ENCODE measurements around the gene AMZ2. TPM values are rescaled to one million over a fixed set of nuclear protein-coding genes. Genes with fewer than 3 reads are reported as not detected.
"Not testable (repeated sequence)": the region's sequence is repeated elsewhere in the genome, so short reads cannot be mapped to it uniquely, and the experiment has no call there.

The AMZ2 gene, protein sequence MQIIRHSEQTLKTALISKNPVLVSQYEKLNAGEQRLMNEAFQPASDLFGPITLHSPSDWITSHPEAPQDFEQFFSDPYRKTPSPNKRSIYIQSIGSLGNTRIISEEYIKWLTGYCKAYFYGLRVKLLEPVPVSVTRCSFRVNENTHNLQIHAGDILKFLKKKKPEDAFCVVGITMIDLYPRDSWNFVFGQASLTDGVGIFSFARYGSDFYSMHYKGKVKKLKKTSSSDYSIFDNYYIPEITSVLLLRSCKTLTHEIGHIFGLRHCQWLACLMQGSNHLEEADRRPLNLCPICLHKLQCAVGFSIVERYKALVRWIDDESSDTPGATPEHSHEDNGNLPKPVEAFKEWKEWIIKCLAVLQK
- 72.6 and 79.7 TPM in 2 replicates for total RNA-seq (2014; rRNA removed; shearing (Covaris generic))

DNA sequence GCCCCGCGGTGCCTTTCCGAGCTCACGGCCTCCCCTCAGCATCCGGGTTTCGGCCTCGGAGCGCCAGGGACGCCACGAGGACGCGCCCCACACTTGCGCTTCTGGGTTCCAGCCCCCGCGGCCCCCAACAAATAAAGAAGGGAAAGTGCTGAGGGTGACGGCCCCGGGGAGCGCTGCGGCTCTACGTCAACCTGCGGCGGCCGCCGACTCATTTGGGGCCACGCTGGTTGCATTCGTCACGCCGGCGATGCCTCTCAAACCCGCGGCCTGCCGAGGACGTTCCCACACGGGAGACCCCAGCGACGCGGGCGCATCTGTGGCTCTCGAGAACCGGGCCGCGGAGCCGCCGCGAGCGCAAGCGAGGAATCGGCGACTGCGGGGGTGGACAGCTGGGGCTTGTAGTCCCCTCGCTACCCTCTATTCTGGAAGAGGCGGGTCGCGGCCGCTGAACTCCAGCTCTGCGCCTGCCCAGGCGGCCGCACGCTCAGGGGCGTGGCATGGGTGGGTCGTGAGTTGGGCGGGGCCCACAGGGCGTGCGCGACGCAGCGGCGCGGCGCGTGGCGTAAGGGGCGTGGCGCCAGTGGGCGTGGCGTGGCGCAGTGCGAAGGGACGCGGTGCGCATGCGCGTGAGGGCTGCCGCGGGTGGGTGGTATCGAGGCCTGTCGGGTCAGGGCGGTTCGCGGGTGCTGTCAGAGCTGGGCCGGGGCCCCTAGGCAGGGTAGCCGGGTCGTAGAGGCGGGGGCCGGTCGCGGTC lies at the start of gene AMZ2:
Gene AMZ2, plus strand, starts transcription at position 599 of the 754 bp plus-strand sequence. CDS start 2,145 bp downstream, outside the sequence.
- peak; percentile 97 for DNase-seq (ENCODE audit: low read depth)

DNA sequence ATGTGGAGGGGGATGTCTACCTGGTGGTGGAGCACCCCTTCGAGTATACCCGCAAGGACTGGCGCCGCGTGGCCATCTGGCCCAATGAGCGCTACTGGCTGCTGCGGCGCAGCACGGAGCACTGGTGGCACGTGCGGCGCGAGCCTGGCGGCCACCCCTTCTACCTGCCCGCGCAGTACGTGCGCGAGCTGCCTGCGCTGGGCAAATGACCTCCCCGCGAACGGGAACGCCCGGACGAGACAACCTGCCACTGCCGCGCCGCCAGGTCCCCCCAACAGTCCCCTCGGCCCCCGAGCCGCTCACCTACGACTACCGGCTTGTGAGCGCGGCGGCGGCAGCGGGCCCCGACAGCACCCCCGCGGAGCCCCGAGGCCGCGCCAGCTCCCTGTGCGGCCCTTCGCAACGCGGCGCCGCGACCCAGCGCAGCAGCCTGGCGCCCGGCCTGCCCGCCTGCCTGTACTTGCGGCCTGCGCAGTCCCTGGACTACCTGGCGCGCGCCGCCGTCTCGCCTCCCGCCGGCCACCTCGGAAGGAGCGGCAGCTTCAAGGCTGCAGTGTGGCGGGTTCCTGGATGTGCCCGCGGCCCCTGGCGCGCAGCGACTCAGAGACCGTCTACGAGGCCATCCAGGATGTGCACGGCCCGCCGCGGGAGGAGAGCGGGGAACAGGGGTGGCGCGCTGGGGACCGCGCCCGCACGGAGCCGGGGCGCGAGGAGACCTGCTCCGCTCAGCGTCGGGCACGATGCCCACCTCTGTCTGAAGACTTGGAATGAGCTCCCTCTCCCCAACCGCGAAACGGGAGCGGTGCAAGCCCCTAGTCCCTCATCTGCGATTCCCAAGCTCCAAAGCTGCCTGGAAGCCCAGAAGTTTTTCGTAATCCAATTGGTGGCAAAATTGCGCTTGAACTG lies 48.7 kb upstream of the AMZ2 start:
- DNase-seq (ENCODE audit: low read depth), result peak; percentile 26

DNA sequence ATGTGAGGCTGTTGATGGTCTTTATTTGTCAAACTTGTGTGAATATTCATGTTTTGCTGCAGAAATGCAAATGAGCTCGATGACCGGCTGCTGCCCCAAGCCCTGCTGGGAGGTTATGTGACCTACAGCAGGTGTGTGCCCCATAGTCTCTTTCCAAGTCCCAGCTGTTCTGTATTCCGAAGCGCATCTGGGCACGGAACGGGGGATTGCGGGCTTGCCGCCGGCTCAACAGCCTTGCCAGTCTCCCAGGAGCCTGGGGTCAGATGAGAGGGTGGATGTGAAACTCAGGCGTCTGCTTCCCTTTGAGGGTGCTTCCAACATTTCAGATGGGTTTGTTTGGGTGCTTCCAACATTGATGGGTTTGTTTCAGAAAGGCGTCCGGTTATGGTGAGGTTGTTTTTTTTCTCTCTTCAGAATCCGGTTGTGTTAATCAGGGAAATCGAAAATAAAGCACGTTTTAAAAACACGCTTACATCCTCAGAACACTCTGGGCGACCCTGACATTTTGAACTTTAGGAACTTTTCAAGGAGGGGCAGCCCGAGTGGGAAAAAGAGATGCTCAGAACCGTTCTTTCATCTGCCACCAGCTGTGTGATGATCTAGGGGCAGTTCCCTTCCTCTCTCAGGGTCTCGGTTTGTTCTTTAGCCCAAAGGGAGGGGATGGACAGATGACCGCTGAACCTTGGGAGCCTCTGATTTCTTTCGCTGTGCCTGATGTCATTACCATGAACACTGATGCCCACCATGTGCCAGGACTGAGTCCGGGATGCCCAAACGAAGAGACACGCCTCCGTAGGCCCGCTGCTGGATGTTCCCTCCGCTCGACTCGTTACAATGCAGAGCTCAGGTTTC lies 47.8 kb upstream of the AMZ2 start:
- peak; percentile 39 for DNase-seq (ENCODE audit: low read depth)

DNA sequence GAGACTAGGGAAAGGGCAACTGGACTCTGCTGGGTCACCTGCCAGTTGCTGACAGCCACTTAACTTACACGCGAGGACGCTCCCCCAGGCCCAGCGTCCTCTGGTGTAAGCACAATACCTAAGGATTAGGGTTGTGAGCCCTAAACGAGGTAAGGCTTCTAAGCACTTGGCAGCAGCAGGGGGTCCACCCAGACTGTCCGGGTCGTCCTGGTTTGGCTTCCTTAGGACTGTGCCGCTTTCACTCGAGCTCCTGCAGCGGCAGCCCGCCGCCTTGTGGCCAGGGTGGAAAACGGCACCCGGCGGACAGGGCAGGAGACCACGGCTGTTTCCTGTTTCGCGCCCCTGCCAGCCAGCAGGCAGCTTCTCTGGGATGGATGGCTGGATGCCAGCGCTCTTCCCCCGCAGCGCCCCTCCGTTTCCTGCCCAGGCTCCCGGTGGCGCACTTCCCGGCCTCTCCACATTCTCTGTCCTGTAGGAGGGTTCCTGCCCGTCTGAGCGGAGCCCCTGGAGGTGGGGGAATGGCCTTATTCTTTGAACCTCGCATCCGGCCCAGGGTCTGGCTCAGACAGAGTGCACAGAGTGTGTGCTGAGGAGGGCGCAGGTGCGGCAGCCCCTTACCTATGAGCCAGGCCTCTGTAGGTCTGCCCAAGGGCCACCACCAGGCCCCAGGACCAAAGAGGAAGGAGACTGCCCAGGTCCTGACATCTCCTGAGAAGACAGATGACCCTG lies 47.0 kb upstream of the AMZ2 start:
- DNase-seq (ENCODE audit: low read depth), result peak; percentile 87

DNA sequence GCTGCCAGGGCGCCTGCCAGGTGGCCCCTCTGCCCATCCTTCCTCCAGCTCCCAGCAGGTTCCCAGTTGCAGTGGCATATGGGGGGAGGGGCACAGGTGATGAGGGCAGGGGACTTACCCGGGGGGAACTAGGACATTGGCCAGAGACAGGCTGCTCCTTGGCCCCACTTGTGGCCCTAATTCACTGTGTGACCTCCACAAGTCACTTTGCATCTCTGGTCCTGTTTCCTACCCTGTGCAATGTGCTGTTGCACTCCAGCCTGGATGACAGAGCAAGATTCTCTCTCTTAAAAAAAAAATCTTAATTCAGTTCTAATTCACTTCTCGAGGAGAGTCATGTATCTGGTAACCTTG lies 46.4 kb upstream of the AMZ2 start:
- not testable (repeated sequence) for DNase-seq (ENCODE audit: low read depth)

DNA sequence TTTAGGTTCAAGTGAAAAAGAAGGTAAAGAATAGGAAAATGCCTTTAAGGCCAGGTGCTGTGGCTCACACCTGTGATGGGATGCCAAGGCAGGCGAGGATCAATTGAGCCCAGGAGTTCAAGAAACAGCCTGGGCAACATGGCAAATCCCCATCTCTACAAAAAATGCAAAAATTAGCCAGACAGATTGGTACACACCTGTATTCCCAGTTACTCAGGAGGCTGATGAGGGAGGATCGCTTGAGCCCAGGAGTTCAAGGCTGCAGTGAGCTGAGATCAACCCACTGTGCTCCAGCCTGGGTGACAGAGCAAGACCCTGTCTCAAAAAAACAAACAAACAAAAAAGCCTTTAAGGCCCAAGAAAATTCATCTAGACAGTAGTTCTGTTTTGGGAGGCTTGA lies 45.5 kb upstream of the AMZ2 start:
- not testable (repeated sequence) for DNase-seq (ENCODE audit: low read depth)

DNA sequence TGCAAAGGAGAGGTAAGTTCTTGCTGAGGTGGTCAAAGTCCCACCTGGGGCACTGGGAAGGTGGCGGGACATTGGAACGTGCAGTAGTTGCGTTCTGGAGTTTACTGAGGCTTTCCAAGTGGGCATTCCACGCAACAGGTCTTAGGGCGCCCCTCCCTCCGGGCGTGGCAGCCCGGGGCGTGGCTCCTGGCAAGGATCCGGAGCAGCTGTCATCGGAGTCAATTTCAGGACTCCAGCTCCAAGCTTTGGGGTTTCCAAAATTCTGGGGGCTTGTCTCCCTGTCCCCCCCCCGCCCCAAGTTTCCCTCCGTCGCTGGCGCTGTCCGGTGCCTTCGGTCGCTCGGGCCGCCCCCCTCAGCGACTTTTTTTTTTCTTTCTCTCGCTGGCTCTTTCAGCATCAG lies 43.1 kb upstream of the AMZ2 start:
- no peak for DNase-seq (ENCODE audit: low read depth)

DNA sequence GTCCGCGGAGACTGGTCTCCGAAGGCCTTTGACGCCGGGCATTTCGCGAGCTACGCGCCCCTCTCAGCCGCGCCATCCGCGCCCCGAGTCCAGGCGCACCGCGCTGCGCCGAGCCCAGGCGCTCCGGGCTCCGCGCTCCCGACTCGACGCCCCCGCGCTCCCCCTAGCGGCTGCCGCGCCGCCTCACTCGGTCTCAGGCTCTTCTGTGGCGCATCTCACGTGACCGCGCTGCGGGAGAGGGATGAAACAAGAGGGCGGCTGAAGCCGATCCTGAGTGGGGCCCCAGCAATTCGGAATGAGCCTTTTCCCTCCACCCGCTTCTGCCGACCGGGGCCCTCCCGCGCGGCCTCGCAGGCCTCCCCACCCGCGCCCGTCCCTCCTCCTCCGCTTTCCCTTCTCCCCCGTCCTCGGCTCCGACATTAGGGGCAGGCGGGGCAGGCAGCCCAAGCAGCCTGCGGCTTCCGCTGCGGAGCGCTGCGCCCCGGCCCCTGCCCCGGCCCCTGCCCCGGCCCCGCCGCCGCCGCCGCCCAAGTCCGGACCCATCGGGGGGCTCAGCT lies 42.5 kb upstream of the AMZ2 start:
- DNase-seq (ENCODE audit: low read depth), result peak; percentile 94

DNA sequence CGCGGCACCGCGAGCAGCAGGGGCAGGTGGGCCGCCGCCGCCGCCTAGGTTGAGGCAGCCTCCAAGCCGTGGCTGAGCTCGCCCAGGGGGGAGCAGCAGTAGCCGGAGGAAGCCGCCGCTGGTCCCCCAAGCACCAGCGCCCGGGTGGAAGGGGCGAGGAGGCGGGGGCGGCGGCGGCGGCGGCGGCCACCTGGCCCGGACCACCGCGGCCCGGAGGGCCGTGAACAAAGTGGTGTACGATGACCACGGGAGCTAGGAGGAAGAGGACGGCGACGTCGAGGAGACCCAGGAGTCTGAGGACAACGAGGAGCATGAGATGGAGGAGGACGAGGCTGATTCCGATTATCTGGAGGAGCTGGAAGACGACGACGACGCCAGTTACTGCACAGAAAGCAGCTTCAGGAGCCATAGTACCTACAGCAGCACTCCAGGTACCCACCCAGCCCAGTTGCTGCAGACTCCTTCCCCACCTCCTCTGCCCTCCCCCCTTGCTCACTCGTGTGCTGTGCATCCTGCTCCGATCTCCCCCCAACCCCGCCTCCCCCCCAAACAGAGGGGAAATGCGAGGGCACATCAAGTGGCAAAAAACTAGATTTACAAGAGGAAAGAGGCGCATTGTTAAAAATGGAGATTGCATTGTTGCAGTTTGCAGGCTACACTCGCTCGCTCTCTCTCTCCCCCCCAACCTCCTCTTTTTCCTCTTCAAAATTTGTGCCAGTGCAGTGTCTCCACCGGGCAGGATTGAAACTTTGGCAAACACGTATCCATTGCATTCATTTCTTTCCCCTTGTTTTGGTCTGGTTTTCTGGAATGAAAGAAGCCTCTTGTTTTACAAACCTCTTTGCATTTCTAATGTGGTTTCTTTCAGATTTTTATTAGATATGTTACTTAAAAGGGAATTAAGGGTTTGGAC lies 41.8 kb upstream of the AMZ2 start:
- DNase-seq (ENCODE audit: low read depth), result no peak

DNA sequence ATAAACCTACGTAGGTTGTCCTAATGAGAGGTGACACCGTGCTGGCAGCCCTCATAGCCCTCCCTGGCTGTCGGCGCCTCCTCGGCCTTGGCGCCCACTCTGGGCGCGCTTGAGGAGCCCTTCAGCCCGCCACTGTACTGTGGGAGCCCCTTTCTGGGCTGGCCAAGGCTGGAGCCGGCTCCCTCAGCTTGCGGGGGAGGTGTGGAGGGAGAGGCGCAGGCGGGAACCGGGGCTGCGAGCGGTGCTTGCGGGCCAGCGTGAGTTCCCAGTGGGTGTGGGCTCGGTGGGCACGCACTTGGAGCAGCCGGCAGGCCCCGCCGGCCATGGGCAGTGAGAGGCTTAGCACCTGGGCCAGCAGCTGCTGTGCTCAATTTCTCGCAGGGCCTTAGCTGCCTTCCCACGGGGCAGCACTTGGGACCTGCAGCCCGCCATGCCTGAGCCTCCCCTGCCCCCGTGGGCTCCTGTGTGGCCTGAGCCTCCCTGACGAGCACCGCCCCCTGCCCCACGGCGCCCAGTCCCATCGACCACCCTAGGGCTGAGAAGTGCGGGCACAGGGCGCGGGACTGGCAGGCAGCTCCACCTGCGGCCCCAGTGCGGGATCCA lies 40.1 kb upstream of the AMZ2 start:
- DNase-seq (ENCODE audit: low read depth), result no peak

DNA sequence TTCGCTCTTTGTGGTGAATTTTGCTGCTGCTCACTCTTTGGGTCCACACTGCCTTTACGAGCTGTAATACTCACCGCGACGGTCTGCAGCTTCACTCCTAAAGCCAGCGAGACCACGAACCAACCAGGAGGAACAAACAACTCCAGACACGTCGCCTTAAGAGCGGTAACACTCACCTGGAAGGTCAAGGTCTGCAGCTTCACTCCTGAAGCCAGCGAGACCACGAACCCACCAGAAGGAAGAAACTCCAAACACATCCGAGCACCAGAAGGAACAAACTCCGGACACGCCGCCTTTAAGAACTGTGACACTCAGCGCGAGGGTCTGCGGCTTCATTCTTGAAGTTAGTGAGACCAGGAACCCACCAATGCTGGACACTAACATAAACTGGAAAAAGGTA lies 39.2 kb upstream of the AMZ2 start:
- not testable (repeated sequence) for DNase-seq (ENCODE audit: low read depth)

DNA sequence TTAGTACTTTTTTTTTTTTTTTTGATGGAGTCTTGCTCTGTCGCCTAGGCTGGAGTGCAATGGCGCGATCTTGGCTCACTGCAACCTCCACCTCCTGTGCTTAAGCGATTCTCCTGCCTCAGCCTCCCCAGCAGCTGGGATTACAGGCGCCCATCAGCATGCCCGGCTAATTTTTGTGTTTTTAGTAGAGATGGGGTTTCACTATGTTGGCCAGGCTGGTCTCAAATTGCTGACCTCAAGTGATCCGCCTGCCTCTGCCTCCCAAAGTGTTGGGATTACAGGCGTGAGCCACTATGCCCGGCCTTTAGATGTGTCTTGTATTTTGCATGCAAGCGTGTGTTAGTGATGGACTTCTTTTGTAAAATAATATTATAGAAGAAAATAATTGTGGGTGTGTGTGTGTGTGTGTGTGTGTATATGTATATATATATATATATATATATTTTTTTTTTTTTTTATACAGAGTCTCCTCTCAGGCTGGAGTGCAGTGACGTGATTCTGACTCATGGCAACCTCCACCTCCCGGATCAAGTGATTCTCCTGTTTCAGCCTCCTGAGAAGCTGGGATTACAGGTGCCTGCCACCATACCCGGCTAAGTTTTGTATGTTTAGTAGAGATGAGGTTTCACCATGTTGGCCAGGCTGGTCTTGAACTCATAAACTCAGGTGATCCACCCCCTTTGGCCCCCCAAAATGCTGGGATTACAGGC lies 38.5 kb upstream of the AMZ2 start:
- peak; percentile 41 for DNase-seq (ENCODE audit: low read depth)

DNA sequence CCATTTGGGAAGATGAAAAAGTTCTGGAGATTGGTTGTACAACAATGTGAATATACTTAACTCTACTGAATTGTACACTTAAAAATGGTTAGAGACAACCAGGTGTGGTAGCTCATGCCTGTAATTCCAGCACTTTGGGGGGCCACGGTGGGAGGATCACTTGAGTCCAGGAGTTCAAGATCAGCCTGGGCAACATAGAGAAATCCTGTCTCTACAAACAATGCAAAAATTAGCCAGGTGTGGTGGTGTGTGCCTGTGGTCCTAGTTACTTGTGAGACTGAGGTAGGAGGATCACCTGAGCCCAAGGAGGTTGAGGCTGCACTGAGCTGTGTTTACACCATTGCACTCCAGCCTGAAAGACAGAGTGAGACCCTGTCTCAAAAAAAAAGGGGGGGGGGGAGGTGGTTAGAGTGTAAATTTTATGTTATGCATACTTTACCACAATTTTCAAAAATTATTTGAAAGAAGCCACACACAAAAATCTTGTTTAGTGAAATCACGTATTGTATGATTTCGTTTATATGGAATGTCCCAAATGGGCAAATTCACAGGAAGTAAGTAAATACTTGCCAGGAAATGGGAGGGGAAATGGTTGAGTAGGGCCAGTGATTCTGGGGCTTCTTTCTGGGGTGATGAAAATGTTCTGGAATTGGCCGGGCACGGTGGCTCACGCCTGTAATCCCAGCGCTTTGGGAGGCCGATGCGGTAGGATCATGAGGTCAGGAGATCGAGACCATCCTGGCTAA lies 37.1 kb upstream of the AMZ2 start:
- no peak for DNase-seq (ENCODE audit: low read depth)

DNA sequence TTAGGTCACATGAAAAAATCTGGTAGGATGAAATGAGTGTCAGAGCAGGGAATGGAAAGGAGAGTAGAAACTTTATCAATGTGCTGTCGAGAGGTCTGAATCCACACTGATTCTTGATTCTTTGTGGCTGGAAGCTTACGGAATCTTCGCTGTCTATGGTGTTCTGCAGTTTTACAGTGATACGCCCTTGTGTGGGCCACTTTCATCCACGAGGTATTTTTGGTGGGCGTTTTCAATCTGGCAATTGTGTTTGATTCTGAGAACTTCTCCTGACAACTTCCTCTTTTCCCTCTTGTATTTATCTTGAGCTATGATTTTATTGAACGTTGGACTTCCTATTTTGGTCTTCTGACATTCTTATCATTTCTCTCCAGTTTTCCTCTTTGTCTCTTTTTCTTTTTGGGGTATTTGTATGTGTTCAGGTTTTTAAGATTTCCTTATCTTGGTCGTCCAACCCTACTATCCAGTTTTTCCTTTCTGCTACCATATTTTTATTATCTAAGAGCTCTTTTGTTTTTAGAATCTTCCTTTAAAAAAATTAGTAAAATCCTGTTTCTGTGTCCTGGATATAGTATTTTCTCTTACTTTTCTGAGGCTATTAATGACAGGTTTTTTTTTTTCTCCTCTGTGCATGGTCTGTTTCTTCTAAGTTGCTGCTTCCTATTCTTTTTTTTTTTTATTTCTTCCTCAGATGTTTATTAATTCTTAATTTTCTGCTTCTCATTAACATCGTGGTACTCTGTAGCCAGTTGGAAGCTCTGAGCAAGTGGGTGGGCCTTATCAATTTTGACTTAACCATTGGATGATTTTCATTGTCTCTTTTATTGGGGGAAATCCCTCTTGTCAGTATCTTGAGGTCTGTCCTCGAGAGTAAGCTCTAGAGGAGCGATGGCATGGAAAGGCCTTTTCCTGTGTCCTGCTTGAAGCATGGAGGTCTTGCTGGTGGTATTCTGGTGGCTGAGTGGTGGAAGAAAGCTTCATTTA lies 34.1 kb upstream of the AMZ2 start:
- DNase-seq (ENCODE audit: low read depth), result not testable (repeated sequence)

DNA sequence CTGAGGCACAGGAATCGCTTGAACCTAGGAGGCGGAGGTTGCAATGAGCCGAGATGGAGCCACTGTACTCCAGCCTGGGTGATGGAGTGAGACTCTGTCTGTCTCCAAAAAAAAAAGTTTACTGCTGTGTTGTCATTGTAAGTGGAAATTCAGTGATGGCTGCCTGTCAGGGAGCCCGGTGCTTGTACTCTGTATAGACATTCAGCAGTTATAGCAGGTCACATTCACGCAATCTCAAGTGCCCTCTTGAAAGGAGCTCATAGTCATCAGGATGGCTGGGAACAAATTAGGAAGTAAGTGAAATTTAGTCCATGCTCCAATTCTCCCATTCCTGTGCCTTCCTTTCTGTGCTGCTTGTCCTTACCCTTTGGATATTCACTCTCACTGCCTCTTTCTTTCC lies 32.4 kb upstream of the AMZ2 start:
- DNase-seq (ENCODE audit: low read depth), result not testable (repeated sequence)

DNA sequence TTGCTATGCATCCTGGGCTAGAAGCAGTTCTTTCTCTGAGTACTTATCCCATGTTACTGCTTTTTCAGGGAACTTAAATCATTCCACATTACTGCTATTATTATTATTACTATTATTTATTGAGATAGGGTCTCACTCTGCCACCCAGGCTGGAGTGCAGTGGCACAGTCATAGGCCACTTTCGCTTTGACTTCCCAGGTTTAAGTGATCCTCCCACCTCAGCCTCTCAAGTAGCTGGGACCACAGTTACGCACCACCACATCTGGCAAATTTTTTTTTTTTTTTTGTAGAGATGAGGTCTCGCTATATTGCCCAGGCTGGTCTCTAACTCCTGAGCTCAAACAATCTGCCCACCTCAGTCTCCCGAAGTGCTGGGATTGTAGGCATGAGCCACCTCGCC lies 28.4 kb upstream of the AMZ2 start:
- DNase-seq (ENCODE audit: low read depth), result not testable (repeated sequence)

Data from Daoy (cell line).